ENCODE data around the gene CDH4.
A peak's percentile ranks its signal among the peaks of the same experiment; 100 is the strongest.
"Not testable (repeated sequence)": the region's sequence is repeated elsewhere in the genome, so short reads cannot be mapped to it uniquely, and the experiment has no call there.

CDH4 gene

GRCh38 chr20:61979090-61979489 lies 727.0 kb downstream of the CDH4 start:
- no peak for TF ChIP-seq EZH2 (IDR thresholded peaks at IDR 0.05; ENCODE audit: borderline replicate concordance, low read depth, low read length, severe bottlenecking)
- TF ChIP-seq CTCF (IDR thresholded peaks at IDR 0.05; ENCODE audit: borderline replicate concordance, extremely low read depth, low read length, poor library complexity, severe bottlenecking): no peak
- ATAC-seq (ENCODE audit: insufficient read depth, low read depth): no peak
- DNase-seq: no peak
- Histone ChIP-seq H3K9ac (ENCODE audit: low read depth, low read length) (no peak overlapping the region), H2AFZ (ENCODE audit: low read depth, low read length) (no peak overlapping the region), H3K27me3 (ENCODE audit: insufficient read depth, low read length, poor library complexity) (no peaks in the 10 kb centered on the region), H3K4me1 (ENCODE audit: insufficient read depth, low read length) (no peaks in the 10 kb centered on the region), H4K20me1 (ENCODE audit: insufficient read depth, low read length) (peaks cover 52% of the 10 kb centered on the region), H3K27ac (ENCODE audit: low read length) (no peak overlapping the region), H3K4me2 (ENCODE audit: insufficient read depth, low read length) (no peak overlapping the region), H3K9me3 (ENCODE audit: insufficient read depth, low read length, severe bottlenecking) (no peaks in the 10 kb centered on the region), H3K79me2 (ENCODE audit: insufficient read depth, low read length) (peaks cover 41% of the 10 kb centered on the region), H3K4me3 (ENCODE audit: low read depth in 1 of 2, low read length in 2 of 2) (no peak overlapping the region), H3K36me3 (ENCODE audit: insufficient read depth, low read length) (peaks cover 67% of the 10 kb centered on the region)

DNA sequence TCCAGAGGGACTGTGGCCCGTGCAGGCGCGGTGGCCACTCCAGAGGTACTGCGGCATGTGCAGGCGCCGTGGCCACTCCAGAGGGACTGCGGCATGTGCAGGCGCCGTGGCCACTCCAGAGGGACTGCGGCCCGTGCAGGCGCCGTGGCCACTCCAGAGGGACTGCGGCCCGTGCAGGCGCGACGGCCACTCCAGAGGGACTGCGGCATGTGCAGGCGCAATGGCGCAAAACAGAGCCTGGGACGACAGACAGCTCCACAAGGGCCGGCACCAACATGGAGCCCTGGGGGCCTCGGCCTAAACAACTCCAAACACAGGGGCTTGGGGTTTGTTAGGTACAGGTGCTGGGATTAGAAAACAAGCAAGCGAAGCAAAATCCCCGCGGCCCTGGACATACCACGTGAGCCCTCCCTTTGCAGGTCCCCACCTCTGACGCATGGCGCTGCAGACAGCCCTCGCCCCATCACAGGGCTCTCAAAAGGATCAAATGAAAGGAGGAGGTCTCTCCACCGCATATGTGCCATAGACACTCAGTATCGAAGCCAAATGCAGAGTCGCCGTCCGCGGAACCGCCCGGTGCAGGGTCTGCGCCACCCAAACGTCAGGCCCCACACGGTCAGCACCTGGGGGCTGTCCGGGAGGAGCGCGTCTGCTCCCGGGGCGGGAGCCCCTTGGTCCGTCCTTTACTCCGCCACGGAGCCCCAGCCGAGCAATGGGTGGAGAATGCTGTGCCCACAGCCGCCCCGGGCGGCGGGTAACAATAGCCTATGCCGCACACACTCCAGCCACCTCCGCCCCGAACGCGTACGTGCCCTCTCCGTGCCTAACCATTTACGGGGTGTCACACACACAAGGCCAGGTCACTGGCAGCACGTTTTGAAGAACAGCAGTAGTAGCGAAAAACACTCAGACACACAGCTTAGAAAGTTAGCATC lies 727.9 kb downstream of the CDH4 start:
- DNase-seq (no peak), ATAC-seq (ENCODE audit: insufficient read depth, low read depth) (no peak)
- no peak for TF ChIP-seq EZH2 (IDR thresholded peaks at IDR 0.05; ENCODE audit: borderline replicate concordance, low read depth, low read length, severe bottlenecking)
- TF ChIP-seq CTCF (IDR thresholded peaks at IDR 0.05; ENCODE audit: borderline replicate concordance, extremely low read depth, low read length, poor library complexity, severe bottlenecking): no peak
- H2AFZ ChIP-seq (ENCODE audit: low read depth, low read length): no peak overlapping the region
- H3K4me3 ChIP-seq (ENCODE audit: low read depth in 1 of 2, low read length in 2 of 2): no peak overlapping the region
- no peak overlapping the region for H3K4me2 ChIP-seq (ENCODE audit: insufficient read depth, low read length)
- H3K79me2 ChIP-seq (ENCODE audit: insufficient read depth, low read length): peaks cover 48% of the 10 kb centered on the region
- H3K36me3 ChIP-seq (ENCODE audit: insufficient read depth, low read length): peaks cover 69% of the 10 kb centered on the region
- H3K27ac ChIP-seq (ENCODE audit: low read length): no peak overlapping the region
- no peaks in the 10 kb centered on the region for H3K27me3 ChIP-seq (ENCODE audit: insufficient read depth, low read length, poor library complexity)
- H3K4me1 ChIP-seq (ENCODE audit: insufficient read depth, low read length): no peaks in the 10 kb centered on the region
- H3K9ac ChIP-seq (ENCODE audit: low read depth, low read length): no peak overlapping the region
- no peaks in the 10 kb centered on the region for H3K9me3 ChIP-seq (ENCODE audit: insufficient read depth, low read length, severe bottlenecking)
- H4K20me1 ChIP-seq (ENCODE audit: insufficient read depth, low read length): peaks cover 58% of the 10 kb centered on the region

DNA sequence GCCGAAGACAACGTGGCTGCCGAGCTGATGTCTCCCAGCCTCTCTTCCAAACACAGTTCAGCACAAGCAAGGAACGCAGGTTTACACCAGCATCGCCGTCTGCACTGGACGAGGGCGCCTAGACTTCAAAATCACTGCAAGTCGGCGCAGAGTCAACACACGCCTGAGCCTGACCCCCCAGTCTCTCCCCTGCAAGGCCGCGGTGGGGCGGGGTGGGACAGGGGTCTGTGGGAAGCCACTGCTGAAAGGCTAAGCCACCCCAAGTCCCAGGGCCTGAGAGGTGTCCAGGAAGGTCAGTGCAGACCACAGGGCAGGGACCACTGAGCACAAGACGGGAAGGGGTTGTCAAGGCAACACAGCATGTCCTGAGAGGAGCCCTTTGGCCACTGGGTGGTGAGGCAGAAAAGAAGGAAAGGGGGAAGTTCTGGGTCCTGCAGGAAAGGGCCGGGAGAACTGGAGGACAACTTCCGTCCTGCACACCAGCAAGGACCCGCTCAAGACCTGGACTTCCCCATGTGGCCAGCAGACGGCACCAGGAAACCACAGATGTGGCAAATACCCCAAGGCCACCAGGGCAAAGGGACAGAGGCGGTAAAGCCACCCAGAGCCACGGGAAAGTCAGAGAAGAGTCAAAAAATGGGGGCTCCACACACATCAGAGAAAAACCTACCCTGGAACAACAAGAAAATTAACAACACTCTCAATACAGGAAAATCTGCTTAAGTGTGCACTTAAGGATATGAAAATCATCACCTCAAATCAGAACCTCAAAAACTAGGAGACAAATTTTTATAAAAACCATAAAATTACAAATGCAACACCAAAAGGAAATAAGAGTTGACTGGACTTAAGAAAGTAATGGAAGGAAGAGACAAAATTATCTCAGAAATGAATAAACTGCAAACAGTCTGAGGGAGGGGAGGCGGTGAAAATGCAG lies 728.9 kb downstream of the CDH4 start:
- Histone ChIP-seq H3K36me3 (ENCODE audit: insufficient read depth, low read length) (peaks cover 74% of the 10 kb centered on the region), H3K4me2 (ENCODE audit: insufficient read depth, low read length) (no peak overlapping the region), H3K9ac (ENCODE audit: low read depth, low read length) (no peak overlapping the region), H3K4me1 (ENCODE audit: insufficient read depth, low read length) (no peaks in the 10 kb centered on the region), H3K4me3 (ENCODE audit: low read depth in 1 of 2, low read length in 2 of 2) (no peak overlapping the region), H3K79me2 (ENCODE audit: insufficient read depth, low read length) (peaks cover 53% of the 10 kb centered on the region), H3K27me3 (ENCODE audit: insufficient read depth, low read length, poor library complexity) (no peaks in the 10 kb centered on the region), H3K9me3 (ENCODE audit: insufficient read depth, low read length, severe bottlenecking) (no peaks in the 10 kb centered on the region), H2AFZ (ENCODE audit: low read depth, low read length) (no peak overlapping the region), H3K27ac (ENCODE audit: low read length) (no peak overlapping the region), H4K20me1 (ENCODE audit: insufficient read depth, low read length) (peaks cover 65% of the 10 kb centered on the region)
- ATAC-seq (ENCODE audit: insufficient read depth, low read depth) (no peak), DNase-seq (no peak)
- TF ChIP-seq EZH2 (IDR thresholded peaks at IDR 0.05; ENCODE audit: borderline replicate concordance, low read depth, low read length, severe bottlenecking) (no peak), CTCF (IDR thresholded peaks at IDR 0.05; ENCODE audit: borderline replicate concordance, extremely low read depth, low read length, poor library complexity, severe bottlenecking) (peak; percentile 28)

GRCh38 chr20:61981691-61982090 lies 729.6 kb downstream of the CDH4 start:
- not testable (repeated sequence) for H3K9ac ChIP-seq (ENCODE audit: low read depth, low read length)
- peaks cover 72% of the 10 kb centered on the region for H3K36me3 ChIP-seq (ENCODE audit: insufficient read depth, low read length)

More at GRCh38 chr20:61981691-61982090, 729.6 kb downstream of the CDH4 start:
- not testable (repeated sequence) for H3K27ac ChIP-seq (ENCODE audit: low read length); H3K4me3 ChIP-seq (ENCODE audit: low read depth in 1 of 2, low read length in 2 of 2); H3K4me2 ChIP-seq (ENCODE audit: insufficient read depth, low read length); H2AFZ ChIP-seq (ENCODE audit: low read depth, low read length); H3K9me3 ChIP-seq (ENCODE audit: insufficient read depth, low read length, severe bottlenecking); DNase-seq; ATAC-seq (ENCODE audit: insufficient read depth, low read depth); H3K4me1 ChIP-seq (ENCODE audit: insufficient read depth, low read length); H3K27me3 ChIP-seq (ENCODE audit: insufficient read depth, low read length, poor library complexity)
- Histone ChIP-seq H4K20me1 (ENCODE audit: insufficient read depth, low read length) (peaks cover 61% of the 10 kb centered on the region), H3K79me2 (ENCODE audit: insufficient read depth, low read length) (peaks cover 53% of the 10 kb centered on the region)
